HG03342 (cell line): ENCODE results near the gene PLD5.
"Not testable (repeated sequence)": the region's sequence is repeated elsewhere in the genome, so short reads cannot be mapped to it uniquely, and the experiment has no call there.

Experiments
- ATAC-seq: cut with Tn5 transposase; IDR thresholded peaks from one replicate; pipeline ENCODE4 v1.9.1; 2021; ENCODE audit warnings: mild to moderate bottlenecking, moderate library complexity; ENCODE audit not compliant: unreplicated experiment

Gene PLD5

DNA sequence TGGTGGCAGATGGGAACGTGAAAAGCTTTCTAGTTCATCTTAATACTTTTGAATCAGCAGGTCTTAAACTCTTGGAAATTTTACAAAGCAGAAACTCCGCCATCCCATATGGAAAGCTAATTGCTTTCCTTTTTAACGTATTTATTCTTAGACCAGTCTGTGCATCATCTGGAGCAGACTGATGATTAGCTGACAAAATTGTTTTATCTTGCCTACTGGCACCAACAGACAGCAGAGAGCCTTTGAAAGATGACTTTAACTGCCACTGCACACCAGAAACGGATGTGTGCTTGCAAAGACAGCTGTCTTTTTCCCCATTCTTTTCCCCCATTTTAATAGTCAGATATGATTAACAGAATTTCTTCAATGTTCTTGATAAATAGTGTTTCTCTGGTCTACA is 97.0 kb downstream of the PLD5 start:
- ATAC-seq, result no peak

DNA sequence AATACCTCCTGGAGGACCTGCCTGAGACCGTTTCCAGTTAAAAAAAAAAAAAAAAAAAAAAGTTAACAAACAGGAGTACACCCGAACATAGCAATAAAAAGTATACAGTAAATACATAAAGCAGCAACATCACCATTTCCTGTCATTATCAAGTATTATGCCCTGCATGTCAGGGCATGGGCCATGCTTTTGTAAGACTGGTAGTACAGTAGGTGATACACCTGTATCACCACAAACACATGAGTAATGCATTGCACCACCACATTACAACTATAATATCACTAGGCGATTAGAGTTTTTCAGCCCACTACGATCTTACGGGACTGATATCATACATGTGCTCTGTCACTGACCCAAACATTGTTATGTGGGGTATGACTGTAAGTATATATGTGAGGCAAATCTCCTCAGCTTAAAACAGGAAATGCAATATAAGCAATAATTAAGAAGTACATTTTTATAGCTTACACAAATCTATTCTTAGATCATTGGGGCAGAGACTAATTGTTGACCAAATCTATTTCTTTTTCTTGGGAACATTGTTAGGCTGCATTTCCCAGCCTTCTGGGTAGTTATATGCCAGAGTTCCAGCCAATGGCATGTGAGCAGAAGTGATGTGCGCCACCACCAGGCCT is 98.1 kb downstream of the PLD5 start:
- ATAC-seq, result no peak

DNA sequence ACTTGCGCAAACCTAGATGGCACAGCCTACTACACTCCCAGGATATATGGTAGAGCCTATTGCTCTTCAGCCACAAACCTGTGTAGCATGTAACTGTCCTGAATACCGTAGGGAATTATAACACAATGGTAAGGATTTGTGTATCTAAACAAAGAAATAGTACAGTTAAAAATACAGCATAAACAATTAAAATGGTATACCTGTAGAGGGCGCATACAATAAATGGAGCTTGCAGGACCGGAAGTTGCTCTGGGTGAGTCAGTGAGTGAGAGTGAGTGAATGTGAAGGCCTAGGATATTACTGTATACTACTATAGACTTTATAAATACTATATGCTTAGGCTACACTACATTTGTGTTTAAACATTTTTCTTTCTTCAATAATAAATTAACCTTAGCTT is 99.3 kb downstream of the PLD5 start:
- peak; percentile 71 for ATAC-seq

DNA sequence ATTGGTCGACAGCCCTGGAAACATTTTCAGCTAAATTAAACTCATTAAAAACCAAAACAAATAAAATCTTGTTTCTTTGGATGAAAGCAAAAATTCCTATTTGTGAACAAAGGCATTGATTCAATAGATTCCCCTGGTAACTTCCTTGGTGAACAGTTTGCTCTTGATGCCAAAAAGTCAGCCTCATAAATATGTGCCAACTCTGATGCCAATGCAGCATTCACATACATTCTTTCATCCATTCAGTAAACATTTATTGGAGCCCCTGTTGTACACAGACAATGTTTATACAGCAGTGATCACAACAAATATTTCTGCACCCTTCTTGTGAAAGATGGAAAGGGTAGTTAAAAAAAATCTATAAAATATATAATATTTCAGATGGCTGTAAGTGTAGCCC is 107.8 kb downstream of the PLD5 start:
- no peak for ATAC-seq

GRCh38 chr1:242412921-242413320 is 111.6 kb downstream of the PLD5 start:
- ATAC-seq, result no peak

GRCh38 chr1:242411901-242412300 is 112.6 kb downstream of the PLD5 start:
- no peak for ATAC-seq

- ATAC-seq, result no peak
Observed at GRCh38 chr1:242405947-242406346, 118.5 kb downstream of the PLD5 start.

GRCh38 chr1:242404296-242404695 is 120.2 kb downstream of the PLD5 start:
- ATAC-seq, result no peak

- ATAC-seq, result no peak
Observed at GRCh38 chr1:242402956-242403355, 121.5 kb downstream of the PLD5 start.

DNA sequence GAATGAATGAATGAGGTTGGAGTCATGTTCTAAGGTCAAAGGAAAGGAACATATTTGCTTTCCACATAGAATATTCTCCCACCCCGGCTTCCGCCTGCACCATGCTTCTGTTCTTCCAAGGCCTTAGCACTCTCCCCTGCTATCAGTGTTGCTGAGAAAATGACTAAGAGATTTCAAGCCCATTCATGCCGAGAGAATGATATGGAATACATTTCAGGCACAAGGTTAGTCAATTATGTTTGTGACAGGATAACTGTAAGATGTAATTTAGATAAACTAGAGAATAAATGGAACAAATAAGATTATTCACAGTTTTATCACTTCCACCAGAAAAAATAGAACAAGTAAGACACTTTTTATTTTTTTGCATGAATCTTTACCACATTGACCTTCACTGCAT is 122.6 kb downstream of the PLD5 start:
- no peak for ATAC-seq

DNA sequence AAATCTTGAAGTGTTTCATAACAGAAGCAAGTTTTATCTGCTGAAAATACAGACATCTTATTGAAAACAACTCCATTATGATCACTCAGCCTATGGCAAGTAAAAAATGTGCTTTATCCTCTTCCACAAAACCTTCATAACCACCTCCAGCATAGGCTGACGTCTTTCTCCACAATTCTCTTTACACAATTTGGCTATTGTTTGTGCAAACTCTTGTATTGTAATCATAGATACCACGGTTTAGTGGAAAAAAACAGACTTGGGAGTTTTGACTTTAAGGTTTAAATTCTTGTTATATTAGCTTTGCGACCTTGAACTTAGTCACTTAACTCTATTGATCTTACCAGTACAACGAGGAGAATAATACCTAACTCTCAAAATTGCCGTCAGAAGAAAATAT is 126.1 kb downstream of the PLD5 start:
- ATAC-seq, result no peak

DNA sequence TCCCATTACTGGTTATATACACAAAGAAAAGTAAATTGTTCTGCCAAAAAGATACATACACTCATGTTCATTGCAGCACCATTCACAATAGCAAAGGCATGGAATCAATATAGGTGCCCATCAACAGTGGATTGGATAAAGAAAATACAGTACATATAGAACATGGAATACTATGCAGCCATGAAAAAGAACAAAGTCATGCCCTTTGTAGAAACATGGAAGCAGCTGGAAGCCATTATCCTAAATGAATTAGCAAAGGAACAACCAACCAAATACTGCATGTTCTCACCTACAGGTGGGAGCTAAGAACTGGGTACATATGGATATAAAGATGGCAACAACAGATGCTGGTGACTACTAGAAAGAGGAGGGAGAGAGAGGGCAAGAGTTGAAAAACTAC is 132.6 kb downstream of the PLD5 start:
- no peak for ATAC-seq

DNA sequence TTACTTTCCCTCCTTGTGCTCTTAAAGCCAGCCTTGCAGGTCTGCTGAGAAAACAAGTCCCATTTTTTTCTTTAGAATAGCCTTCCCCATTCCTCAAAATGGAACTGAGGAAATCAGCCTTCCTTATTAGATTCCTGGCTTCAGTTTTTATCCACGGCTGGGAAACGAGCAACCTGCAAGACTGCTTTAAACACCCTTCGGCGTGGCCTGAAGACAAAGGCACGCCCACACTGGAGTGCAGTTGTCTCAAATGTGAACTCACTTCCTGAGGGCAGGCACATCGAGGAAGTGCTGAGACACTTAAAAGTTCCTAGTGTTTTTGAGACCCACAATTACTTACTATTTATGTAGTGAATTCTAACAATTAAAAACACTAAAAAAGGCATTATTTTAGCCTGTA is 148.4 kb downstream of the PLD5 start:
- ATAC-seq, result not testable (repeated sequence)

DNA sequence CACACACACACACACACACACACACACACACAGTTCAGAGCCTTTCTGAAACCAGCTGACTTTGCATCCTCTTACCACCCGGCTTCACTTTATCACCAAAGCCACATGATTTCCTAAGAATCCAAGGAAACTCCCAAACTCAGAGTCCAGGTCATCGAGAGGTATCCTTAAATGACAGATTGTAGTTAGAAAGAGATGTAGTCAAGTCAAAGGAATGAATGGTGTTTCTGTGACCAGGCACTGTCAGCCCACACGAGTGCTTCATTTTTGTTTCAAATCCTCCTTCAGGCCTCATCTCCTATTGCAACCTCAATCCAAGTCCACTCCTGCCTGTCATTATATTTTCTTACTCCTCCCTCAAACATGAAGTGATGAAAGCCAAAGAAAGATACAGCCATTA is 174.1 kb downstream of the PLD5 start:
- not testable (repeated sequence) for ATAC-seq

GRCh38 chr1:242349636-242350035 is 174.9 kb downstream of the PLD5 start:
- ATAC-seq, result no peak

DNA sequence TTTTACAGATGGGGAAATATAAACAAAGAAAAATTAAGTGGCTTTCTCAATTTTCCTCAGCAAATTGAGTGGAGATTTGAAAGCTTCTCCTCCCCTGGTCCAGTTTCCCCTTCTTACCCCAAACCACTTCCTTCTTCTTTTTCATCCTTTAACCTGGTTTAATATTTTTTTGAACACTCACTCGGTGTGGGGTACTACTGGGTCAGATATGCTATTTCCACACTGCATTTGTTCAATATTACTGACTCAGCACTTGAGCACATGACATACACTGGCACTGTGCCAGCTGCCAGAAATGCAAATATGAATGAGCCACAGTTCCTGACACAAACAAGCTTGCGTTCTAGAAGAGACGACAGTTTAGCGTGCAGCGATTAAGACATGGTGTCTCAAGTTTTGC is 193.6 kb downstream of the PLD5 start:
- peak; percentile 67 for ATAC-seq

DNA sequence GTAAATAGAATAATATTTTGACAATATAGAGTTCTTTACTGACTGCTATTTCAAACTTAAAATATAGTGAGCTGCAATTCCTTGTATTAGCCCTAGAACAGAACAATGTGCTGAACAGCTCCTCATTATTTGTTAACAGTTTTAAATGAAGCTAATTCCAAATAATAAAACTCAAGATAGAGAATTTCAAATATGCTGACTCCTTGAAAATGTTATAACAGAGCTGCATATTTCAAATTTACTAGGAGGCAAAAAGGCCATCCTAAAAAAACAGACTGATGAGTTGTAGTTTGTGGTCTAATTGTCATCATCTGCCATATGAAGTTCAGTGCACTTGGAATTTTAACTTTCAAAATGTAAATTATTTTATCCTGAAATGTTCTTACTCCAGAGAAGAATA is 197.1 kb downstream of the PLD5 start:
- not testable (repeated sequence) for ATAC-seq

GRCh38 chr1:242321981-242322380 is 202.5 kb downstream of the PLD5 start:
- not testable (repeated sequence) for ATAC-seq

- no peak for ATAC-seq
Observed at GRCh38 chr1:242318140-242318539, 206.4 kb downstream of the PLD5 start.

DNA sequence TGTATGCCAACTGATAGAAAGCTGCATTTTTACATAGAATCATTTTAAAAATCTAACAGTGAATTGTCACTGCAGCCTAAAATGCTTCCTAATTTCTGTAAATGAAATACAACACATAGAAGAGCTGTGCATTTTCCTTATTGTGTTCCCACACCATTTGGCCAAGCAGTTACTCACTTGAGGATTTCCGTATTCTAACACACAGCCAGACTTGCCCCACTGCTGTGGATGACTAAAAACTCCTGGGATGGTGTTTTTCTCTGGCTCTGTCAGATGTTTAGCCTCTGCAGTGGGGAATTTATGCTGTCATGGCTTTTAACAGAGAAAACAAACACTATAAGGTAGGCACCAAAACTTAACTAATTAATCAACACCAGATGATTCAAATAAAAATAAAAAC is 209.6 kb downstream of the PLD5 start:
- not testable (repeated sequence) for ATAC-seq

DNA sequence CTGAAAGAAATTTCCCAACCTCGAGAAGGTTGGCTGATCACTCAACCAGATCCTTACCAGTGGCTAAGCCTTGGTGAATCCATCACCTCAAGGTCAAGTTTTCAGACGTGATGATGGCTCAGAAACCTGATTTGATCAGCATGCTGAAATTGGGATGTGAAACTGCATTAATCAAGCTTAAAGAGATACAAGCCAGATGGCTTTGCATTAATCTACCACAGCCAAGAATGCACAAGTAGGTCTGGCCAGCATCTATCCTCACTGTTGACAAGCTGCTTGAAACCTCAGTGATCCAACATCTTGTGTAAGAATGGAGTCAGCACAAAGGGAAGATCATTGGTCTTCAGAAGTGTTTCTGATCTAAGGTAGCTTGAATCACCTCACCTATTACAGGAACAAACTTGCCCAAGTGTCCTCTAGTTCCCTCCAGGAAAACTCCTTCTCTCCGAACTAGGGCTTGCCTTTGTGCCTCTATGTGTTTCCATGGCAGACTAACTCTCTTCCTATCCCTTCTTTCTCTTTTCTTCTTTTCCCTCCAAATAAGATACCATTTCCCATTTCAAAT is 210.3 kb downstream of the PLD5 start:
- ATAC-seq, result not testable (repeated sequence)

GRCh38 chr1:242308681-242309080 is 215.8 kb downstream of the PLD5 start:
- ATAC-seq, result not testable (repeated sequence)

- ATAC-seq, result not testable (repeated sequence)
Observed at GRCh38 chr1:242293781-242294180, 230.7 kb downstream of the PLD5 start.
